ENCODE results near the gene HID1. TPM values are rescaled to one million over a fixed set of nuclear protein-coding genes. Genes with fewer than 3 reads are reported as not detected.
A peak's percentile ranks its signal among the peaks of the same experiment; 100 is the strongest.
"Not testable (repeated sequence)": the region's sequence is repeated elsewhere in the genome, so short reads cannot be mapped to it uniquely, and the experiment has no call there.

HID1 gene, protein sequence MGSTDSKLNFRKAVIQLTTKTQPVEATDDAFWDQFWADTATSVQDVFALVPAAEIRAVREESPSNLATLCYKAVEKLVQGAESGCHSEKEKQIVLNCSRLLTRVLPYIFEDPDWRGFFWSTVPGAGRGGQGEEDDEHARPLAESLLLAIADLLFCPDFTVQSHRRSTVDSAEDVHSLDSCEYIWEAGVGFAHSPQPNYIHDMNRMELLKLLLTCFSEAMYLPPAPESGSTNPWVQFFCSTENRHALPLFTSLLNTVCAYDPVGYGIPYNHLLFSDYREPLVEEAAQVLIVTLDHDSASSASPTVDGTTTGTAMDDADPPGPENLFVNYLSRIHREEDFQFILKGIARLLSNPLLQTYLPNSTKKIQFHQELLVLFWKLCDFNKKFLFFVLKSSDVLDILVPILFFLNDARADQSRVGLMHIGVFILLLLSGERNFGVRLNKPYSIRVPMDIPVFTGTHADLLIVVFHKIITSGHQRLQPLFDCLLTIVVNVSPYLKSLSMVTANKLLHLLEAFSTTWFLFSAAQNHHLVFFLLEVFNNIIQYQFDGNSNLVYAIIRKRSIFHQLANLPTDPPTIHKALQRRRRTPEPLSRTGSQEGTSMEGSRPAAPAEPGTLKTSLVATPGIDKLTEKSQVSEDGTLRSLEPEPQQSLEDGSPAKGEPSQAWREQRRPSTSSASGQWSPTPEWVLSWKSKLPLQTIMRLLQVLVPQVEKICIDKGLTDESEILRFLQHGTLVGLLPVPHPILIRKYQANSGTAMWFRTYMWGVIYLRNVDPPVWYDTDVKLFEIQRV
- 10 to 100 TPM; 48.9 to 76.3 (median 64.6) TPM for polyA plus RNA-seq (ENCODE audit: insufficient read depth in 1 of 5, insufficient read length in 5 of 5, low replicate concordance in 1 of 5)
- long read RNA-seq, donor 1, transcript HID1-202 (19 exons, 3,271 nt): major isoform, 7 of 18 reads
- long read RNA-seq, donor 1, partial matches to known transcripts: 8 of 18 reads
- long read RNA-seq, donor 1, other reads (novel, unspliced or antisense): 0 of 18 reads
- long read RNA-seq, donor 2, transcript HID1-202 (19 exons, 3,271 nt): major isoform, 5 of 5 reads
- long read RNA-seq, donor 2, partial matches to known transcripts: 0 of 5 reads
- long read RNA-seq, donor 2, other reads (novel, unspliced or antisense): 0 of 5 reads
- long read RNA-seq, donor 3, transcript HID1-202 (19 exons, 3,271 nt): major isoform, 5 of 7 reads
- long read RNA-seq, donor 3, partial matches to known transcripts: 0 of 7 reads
- long read RNA-seq, donor 3, other reads (novel, unspliced or antisense): 0 of 7 reads
- long read RNA-seq, donor 4, partial matches to known transcripts: 0 of 2 reads
- long read RNA-seq, donor 4, other reads (novel, unspliced or antisense): 0 of 2 reads
- long read RNA-seq, donor 5, partial matches to known transcripts: 0 of 6 reads
- long read RNA-seq, donor 5, other reads (novel, unspliced or antisense): 0 of 6 reads
- long read RNA-seq, donor 6, transcript HID1-202 (19 exons, 3,271 nt): major isoform, 8 of 11 reads
- long read RNA-seq, donor 6, partial matches to known transcripts: 0 of 11 reads
- long read RNA-seq, donor 6, other reads (novel, unspliced or antisense): 0 of 11 reads
- long read RNA-seq, donor 7, partial matches to known transcripts: 0 of 11 reads
- long read RNA-seq, donor 7, other reads (novel, unspliced or antisense): 5 of 11 reads
- long read RNA-seq, donor 8, transcript HID1-202 (19 exons, 3,271 nt): major isoform, 5 of 6 reads
- long read RNA-seq, donor 8, partial matches to known transcripts: 0 of 6 reads
- long read RNA-seq, donor 8, other reads (novel, unspliced or antisense): 0 of 6 reads

DNA sequence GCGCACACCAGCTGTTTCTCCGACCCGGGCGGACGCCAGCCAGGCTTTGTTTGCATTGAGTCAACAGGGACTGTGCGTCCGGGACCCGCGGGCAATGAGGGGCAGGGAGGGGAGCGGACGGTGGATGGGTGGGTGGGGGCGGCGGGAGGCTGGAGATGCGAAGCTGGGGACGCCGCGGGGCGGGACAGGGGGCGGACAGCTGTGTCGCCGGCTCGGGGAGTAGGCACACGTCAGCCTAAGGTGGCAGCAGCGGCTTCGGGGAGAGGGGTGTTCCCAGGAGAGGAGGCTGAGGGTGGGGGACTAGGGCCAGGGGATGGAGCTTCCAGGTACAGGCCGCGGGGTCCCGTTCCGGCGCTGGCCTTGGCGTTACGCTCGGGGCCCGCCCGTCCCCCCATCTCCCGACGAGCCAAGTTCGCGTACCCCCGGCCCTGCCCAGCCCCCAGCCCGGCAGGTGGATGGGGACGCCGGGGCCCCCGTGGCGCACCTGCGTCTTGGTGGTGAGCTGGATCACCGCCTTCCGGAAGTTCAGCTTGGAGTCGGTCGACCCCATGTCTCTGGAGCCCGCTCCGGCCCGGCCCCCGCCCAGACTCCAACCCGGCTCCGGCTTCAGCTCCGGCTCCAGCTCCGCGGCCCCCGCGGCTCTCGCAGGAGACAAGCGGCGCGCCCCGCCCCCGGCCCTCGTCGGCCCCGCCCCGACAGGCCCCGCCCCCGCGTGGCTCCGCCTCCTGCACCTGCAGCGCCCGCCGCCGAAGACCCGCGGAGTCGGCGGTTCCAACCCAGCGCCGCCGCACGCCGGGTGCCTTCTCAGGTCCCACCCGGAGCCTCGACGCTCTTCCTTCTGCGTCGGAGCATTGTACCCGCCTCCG lies at the start of gene HID1:
Gene HID1, minus strand, starts transcription at position 653 of the 866 bp plus-strand sequence. Its CDS starts 103 bp downstream, at position 550.
- DNase-seq: peak in 1 of 2 donors; percentile 51

DNA sequence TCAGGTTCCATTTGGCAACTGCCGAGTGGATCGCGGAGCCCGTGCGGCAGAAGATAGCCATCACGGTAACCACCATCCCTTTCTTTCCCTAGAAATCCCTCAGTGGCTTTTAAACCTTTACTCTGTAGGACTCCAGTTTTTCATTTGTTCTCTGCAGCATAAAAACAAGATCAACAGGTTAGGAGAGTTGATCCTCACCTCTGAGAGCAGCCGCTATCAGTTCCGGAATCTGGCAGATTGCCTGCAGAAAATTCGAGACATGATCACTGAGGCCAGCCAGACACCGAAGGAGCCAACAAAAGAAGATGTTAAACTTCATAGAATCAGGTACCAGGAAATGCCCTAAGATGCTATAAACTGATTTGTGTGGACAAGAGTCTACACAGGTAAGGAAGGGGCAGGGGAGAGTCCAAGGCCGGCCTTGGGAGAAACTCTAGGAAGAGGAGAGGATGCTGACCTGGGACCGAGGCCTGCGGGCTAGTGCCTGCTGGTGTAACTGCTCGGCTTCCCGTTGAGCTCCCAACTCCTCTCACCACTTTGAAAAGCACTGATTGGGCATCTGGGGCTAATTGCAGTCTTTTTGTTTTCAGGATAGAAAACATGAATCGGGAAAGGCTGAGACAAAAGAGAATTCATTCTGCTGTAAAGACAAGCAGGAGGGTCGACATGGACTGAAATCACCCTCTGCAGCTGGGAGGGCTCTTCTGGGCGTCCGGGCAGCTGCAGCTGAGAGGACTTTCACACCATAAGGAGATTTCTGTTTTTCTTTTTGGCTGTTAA lies 48.0 kb upstream of the HID1 start:
- no peak for DNase-seq

DNA sequence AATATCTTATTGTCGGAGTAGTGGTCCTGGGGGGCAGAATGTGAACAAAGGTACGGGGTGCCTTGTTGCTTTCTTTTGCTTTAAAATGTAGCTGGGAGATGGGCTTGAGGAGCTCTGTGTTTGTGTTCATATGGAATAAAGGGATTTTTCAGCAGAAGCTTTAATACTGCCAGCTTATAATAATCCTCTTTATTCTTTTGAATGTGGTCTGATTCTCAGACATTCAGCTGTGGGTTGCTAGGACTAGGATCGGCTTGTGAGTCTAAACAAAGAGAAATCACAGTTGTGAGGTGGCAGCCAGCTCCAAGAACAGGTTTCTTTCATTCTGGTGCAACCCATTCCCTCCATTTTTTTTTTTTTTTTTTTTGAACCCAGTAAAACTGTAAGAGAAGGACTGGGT lies 47.2 kb upstream of the HID1 start:
- DNase-seq: no peak

DNA sequence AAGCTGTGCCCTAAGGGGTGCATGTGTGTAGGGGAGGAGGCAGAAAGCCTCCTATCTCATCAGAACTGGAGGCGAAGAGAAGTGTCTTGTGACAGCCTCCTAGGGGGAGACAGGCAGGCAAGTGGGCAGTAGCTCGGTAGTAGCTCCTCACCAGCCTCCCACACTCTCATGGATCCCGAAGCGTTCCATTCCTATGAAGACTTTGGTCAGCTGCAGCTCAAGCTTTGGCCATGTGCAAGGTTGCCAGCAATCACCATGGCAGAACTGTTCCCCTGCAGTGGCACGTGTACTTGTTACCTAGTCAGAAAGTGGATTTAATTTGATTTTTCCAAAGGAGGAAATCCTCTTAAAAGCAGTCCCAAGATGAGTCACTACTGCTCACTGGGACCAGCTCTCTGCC lies 46.6 kb upstream of the HID1 start:
- DNase-seq: no peak

DNA sequence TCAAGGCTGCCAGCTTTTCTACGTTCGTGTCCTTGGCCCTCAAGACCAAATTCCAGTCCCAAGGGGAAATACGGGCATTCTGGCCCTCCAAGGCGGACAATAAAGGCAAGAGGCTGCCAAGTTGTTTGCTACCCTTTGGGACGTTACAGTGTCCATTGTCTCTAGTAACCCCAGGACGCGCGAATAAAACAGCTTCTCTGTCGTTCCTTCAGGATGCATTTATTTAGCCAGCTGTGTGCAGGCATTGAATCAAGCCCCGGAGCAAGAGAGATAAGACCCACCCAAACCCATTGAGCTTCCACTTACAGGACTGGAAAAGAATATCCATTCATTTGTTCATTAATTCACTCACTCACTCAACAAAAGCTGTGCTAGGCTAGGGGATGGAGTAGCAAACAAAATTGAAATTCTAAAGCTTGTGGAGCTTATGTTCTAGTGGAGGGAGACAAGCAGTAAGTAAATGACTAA lies 40.6 kb upstream of the HID1 start:
- no peak for DNase-seq

DNA sequence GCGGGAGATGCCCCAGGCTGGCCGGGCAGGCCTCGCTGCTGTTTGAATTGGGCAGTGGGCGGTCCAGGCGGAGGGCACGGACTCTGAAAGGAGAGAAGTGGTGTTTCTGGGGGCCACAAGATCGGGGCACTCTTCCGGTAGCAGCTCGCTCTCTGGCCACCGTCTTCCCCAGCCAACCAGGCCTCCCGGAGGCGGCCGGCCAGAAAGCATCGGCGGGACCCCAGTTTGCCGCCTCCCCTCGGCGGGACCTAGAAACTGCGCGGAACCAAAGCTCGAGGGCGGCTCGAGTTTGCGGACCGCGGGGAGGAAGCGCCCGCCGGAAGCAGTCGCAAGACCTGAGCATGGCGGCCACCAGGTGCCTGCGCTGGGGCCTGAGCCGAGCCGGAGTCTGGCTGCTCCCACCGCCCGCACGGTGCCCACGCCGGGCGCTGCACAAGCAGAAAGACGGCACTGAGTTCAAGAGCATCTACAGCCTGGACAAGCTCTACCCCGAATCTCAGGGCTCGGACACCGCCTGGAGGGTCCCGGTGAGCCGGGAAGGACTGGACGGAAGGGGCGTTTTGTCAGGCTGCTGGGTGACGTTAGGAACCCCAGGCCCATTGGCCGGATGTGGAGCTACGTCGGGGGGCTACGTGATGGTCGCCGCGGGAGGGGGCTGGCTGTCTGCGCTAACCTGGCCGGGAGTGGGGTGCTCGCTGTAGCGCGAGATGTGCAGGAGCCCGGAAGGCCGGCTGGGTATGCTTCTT lies 40.0 kb upstream of the HID1 start, which contains the start of gene MRPL58:
Gene MRPL58, plus strand, starts transcription at position 325 of the 746 bp plus-strand sequence. Its CDS starts 17 bp downstream, at position 342.
- peak; percentile 88 to 89 for DNase-seq

DNA sequence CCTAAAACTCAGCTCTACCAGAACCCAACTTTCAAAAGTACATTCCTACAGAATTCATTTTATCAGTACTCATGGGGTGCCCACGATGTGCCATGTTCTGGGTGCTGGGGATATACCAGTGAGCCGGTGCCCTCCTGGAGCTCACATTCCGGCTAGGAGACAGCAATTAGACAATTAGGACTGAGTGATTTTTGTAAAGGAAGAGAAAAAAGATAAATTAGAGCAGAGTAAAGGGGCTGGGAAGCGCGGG lies 39.5 kb upstream of the HID1 start:
- DNase-seq: no peak

DNA sequence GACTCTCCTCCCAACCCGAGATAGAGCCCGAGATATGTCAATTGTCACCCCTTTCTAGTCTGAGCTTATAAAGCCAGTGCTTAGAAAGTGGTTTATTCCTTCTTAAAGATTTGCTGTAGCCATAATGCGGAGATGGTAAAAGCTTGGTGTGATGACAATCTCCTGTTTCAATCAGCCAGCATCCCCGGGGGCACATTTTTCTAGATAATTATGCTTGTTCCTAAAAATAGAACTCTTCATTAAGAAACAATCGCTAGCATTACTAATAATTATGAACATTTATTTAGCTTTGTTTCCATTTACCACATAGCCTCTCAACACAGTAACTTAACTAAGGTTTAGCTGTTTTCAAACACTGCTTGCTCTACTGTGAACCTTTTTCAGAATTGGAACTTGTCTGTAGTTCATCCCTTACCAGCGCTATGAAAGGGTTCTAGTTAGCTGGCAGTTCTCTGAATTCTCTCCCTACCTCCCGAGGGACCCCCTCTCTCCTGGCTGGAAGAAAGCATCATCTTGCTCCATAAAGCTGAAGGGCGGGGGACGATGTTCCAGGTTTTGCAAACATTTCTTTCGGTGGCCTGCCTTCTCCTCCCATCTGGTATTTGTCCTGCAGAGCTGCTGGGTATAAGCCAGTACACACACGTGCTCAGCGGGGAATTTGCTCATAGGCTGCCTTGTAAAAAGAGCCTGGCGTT lies 39.0 kb upstream of the HID1 start:
- DNase-seq: peak in 1 of 2 donors; percentile 60

DNA sequence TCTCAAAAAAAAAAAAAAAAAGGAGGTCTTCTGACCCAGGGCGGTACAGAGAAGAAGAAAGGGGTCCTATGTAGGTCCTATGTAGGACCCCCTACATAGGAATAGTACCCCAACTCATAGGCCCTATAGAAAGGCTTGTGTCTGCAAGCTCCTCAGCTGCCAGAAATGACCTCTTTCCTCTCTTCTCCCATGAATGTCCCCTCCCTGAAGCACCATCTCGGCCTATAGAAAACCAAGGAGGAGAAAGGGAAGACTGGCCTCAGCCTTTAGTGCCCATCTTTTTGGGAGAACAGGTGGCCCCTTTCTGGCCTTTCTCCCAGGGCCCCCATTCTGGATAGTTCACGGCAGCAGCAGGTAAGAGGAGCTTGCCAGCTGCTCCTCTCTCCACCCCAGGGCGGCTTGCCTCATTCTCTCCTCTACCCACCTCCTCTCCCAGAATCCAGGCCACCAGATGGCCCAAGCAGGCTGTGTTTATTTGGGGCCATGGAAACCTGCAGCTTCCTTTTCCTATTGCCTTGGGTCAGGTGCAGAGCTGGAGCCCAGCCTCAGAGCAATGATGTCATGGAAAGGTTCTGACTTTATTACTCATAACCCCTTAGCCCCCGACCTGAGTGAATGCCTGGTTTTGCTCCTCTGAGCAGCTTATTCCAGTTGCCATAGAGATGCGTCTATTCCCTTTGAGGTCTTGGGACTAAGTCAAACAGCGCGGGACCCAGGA lies 38.3 kb upstream of the HID1 start:
- no peak for DNase-seq

DNA sequence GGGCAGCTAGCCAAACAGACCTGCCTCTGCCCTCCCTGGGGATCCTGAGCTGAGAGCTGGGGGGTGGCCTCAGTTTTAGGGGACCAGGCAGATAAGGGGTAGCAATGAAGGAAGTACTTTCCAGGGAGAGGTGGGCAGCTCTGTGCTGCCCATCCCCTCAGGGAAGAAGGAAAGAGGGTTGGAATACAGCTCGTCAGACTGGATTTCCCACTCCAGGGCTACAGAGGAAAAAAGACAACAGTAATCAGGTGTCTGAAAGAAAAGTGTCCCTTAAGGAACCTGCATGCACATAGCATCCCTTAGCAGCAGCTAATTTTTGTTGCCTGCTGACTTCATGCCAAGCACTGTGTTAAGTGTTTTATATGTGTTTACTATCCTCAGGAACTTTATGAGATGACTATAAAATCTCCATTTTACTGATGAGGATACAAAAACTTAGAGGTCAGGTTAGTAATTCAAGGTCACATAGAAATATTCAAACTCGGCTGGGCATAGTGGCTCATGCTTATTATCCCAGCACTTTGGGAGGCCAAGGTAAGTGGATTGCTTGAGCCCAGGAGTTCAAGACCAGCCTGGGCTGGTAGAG lies 36.7 kb upstream of the HID1 start:
- DNase-seq: no peak

DNA sequence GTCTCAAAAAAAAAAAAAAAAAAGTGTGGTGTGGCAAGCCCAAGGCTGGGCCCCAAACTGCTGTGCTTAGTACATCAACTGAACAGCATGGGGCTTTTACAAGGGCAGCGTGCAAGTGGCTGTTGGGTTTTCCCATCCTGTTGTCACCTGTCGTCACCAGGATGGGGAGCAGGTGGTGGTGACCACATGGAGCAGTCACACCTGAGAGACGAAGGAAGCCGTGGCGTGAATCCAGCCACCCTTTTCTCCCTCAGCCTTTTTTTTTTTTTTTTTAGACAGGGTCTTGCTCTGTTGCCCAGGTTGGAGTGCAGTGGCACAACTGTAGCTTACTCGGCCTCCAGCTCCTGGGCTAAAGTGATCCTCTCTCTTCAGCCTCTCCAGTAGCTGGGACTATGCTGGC lies 35.8 kb upstream of the HID1 start:
- DNase-seq: no peak

DNA sequence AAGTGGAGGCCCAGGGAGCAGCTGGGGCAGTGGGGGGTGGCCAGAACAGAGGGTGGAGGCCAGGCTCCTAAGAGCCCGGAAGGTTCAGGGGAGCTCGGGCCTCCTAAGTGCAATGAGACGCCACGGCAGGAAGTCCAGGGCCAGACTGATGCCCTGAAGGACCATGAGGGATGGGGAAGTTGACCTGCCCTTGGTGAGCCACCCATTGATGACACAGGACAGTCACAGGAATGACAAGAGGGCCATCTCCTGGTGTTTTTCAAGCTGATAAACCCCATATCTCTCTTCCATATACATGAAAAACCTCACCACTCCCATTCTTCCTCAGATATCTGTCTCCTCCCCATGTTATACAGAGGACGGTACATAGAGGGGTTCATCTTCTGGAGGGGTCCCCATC lies 34.1 kb upstream of the HID1 start:
- DNase-seq: no peak

DNA sequence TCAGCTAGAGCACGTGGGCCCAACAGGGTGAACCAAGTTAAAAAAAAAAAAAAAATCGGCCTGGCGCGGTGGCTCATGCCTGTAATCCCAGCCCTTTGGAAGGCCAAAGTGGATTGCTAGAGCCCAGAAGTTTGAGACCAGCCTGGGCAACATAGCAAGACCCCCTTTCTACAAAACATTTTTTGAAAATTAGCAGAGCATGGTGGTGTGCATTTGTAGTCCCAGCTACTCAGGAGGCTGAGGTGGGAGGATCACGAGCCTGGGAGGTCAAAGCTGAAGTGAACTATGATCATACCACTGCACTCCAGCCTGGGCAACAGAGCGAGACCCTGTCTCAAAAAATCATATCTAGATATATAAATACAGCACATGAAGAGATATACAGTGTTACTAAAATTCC lies 33.5 kb upstream of the HID1 start:
- not testable (repeated sequence) for DNase-seq

DNA sequence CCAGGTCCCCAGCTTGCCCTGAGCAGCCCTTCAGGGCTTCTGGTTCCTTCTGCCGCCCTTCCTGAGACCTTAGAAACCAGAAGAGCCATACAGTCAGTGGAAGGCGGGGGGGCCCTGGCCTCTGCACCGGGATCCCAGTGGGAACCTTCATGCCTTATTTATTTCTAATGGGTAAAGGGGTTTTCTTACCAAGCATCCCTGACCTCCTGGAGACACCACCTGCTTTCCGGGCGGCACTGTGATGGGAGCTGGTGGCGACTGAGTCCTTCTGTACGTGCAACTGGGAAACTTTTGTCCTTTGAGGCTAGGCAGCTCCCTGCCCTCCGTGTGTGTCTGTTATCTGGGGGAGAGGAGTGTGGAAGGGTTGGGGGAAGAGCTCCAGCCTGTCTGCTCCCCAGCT lies 32.7 kb upstream of the HID1 start:
- DNase-seq: no peak

DNA sequence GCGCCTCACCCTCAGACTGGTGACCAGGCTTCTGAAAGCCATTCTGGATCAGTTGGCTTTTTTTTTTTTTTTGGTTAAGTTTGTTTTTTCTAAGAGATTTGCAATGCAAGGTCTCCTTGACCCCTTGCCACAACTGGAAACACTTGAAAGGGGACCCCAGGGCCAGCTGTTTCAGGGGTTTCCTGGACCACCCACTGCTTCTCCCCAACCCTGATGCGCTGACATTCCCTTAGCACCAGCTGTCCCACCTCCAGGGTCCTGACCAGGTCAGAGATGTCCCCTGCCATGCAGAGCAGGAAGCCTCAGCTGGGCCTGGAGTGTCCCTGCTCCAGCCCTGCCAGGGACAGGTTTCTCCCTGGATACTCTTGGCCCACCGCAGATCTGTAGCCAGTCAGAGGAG lies 31.8 kb upstream of the HID1 start:
- no peak for DNase-seq

DNA sequence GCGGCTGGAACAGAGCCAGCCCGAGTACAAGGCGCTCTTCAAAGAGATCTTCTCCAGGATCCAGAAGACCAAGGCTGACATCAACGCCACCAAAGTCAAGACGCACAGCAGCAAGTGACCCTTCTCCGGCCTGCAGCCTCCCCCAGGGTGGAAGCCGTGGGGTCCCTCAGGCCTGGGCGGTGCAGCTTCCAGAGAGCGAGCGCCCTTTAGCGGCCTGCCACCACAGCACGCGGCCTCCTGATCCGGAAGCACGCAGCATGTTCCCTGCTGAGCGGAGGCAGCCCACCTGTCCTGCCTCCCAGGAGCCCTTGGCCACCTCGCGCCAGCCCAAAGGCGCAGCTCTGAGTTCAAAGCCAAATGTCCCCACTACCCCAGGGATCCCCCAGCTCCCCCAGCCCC lies 31.4 kb upstream of the HID1 start:
- DNase-seq: no peak

All from right lung (tissue), 10 donors.